Occipital lobe (tissue), 2 donors: ENCODE measurements around the gene RAB21. TPM values are rescaled to one million over a fixed set of nuclear protein-coding genes. Genes with fewer than 3 reads are reported as not detected.
A peak's percentile ranks its signal among the peaks of the same experiment; 100 is the strongest.
"Not testable (repeated sequence)": the region's sequence is repeated elsewhere in the genome, so short reads cannot be mapped to it uniquely, and the experiment has no call there.

Experiments used
- DNase-seq: peaks from one replicate; lab custom pipeline; 2025; lab: John Stamatoyannopoulos, UW
- total RNA-seq: library from RNA; depleted of rRNA; stranded (reverse); fragments of >200 nt; gene quantifications from one replicate; pipeline ENCODE4 v1.2.3, GENCODE V29; 2014

RAB21 gene
- total RNA-seq, 1 donor from 2014 or later = 17.6 TPM

DNA sequence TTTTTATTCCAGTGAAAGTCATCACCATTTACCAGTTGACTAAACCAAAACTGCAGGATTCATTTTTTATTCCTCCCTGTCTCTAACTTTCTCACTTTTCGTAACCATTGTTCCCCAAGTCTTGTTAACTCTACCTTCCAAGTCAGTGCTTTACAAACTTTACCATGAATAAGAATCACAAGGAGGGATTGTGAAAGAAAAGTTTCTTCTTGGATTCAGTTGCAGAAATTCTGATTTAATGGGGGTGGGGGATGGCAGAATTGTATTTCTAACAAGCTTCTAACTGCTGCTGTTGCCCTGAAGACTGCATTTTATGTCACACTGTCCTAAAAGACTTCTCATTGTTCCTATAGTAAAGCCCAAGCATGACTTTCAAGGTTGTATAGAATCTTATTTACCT is 5.0 kb upstream of the RAB21 start:
- DNase-seq = no peak

- DNase-seq = no peak
These were observed 1.8 kb upstream of the RAB21 start for GRCh38 chr12:71752891-71753290.

GRCh38 chr12:71755146-71755892 is 656 bp downstream of the RAB21 start:
- DNase-seq = peak; percentile 41

GRCh38 chr12:71756054-71756690 is 1.5 kb downstream of the RAB21 start:
- no peak for DNase-seq

GRCh38 chr12:71759941-71760340 is 5.3 kb downstream of the RAB21 start:
- DNase-seq = no peak

- no peak for DNase-seq
These were observed 5.8 kb downstream of the RAB21 start for GRCh38 chr12:71760471-71760870.

DNA sequence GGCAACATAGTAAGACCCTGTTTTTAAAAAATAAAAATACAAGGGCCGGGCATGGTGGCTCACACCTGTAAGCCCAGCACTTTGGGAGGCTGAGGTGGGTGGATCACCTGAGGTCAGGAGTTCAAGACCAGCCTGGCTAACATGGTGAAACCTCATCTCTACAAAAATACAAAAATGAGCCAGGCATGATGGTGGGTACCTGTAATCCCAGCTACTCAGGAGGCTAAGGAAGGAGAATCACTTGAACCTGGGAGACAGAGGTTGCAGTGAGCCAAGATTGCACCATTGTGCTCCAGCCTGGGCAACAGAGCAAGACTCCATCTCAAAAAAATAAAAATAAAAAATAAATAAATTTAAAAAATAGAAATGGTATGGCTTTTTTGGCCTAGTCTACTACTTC is 6.7 kb downstream of the RAB21 start:
- not testable (repeated sequence) for DNase-seq

DNA sequence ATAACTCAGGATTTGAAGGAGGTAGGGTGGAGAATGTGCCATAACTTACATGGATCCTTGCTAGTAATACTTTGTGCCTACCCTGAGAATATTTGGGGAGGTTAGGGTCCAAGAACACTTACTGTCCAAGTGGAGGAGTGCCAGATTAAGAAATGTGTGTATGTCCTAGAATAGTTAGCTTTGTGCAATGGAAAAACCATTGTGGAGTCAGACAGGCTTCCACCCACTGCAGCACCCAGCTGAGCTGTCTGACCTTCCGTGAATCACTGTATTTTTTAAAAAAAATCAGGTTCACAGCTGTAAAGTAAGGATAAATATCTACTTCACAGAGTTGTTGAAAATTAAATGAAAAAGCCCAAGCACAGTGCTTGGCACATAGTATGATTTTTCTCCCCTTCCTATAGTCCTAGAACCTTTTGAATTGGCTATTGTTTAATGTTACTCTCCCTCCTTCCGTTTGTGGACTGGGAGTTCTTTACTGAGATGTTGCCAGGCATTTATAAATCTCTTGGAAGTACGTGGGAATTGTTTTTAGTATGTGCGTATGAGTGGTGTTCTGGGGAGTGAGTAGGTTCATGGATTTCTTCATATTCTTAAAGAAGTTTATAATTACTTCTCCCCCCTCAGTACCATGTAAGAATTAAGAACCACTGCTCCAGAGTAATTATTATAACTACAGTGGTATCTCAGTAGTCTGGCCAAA is 9.2 kb downstream of the RAB21 start:
- DNase-seq = no peak

- DNase-seq = no peak
These were observed 10.1 kb downstream of the RAB21 start for GRCh38 chr12:71764587-71765321.

DNA sequence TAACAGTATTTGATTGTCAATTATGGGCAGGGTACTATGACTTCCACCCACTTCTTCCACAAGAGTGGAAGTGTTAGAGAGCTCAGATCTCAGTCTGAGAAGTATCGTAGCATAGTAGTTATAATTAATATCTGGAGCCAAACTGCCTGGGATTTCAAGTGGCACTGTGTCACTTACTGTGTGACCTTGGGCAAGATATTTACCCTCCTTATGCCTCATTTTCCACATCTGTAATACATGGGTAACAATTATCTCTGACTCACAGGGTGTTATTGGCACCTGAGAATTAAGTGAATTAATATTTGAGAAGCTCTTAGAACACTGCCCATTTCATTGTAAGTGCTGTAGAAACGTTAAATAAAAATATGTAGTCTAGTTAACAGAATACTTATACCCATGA is 11.5 kb downstream of the RAB21 start:
- no peak for DNase-seq

DNA sequence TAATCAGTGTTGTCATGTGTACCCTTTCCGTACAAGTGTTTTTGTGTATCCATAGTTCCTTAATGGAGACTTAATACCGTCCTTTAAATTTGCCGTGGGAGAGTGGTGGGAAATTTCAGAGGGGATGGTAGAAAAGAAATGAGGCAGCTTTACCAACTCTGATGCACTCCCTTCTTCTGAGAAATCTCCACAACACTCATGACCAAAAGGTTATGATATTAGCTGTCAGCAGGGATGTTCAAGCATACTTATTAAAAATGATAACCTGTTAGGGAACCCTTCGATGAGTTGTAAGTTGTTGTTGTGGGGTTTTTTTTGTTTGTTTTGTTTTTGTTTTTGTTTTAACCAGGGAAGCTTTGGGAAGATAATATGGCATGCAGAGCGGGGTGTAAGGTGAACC is 12.5 kb downstream of the RAB21 start:
- no peak for DNase-seq

- DNase-seq = no peak
These were observed 14.2 kb downstream of the RAB21 start for GRCh38 chr12:71768900-71769299.

DNA sequence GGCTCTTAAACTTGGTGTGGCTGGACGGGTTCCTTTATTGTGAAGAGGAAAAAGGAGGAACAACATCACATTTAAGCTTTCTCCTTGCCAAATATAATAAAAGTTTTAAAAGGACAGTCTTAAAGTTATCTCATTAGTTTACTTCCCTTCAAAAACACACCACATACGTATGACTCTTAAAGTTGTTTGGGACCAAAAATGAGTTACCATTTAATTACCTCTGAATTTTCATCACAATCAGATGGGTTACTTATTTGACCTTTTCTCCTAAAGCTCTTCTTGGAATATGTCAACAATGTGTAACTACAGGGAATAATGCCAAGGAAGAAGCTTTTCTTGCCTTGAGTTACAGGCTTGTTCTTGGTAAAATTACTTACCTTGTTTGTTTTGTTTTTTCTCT is 16.4 kb downstream of the RAB21 start:
- DNase-seq = no peak

GRCh38 chr12:71772735-71773134 is 18.1 kb downstream of the RAB21 start:
- DNase-seq = no peak

DNA sequence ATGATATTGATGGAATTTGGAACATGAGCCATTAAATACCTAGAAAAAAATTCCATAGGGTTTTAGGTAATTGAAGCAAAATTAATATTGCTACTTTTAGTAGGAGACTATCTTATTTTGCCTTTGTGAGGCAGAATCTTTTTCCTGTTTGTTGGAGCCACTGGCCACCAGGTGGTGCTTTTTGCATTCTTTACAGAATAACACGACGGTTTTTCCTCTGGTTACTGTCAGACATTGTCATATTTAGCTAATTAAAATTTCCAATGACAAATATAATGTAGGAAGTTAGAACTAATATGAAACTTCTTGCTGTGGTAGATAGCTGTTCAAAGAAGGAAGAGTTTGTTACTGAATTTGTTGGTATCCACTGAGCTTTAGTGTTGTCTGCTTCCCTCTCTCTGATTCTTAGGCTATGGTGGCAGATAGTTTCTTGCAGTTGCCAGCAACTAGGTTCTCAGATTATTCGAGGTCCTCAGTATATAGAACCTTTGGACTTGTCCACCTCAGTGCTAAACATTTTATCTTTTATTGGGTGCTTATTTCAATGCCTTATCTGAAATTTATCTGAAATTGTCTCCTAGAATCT is 25.7 kb downstream of the RAB21 start:
- peak; percentile 1 for DNase-seq

DNA sequence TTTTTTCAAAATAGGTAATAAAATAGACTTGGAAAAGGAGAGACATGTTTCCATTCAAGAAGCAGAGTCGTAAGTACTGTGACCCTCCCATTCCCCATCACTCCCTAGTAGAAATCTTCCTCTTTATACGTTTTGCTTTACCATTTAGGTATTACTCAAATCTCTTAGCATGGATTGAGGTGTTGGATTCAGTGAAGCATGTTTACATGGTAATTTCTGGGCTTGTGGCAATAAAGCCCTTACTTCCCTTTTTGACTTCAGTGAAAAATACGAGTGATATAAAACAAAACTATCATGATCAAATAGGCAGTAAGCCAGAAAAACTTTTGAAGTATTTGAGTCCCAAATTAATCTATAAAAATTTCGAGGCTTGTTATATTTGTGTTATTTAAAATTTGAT is 27.4 kb downstream of the RAB21 start:
- DNase-seq = no peak

GRCh38 chr12:71786829-71787228 is 32.2 kb downstream of the RAB21 start:
- no peak for DNase-seq

- DNase-seq = no peak
These were observed 32.9 kb downstream of the RAB21 start for GRCh38 chr12:71787580-71787979.

DNA sequence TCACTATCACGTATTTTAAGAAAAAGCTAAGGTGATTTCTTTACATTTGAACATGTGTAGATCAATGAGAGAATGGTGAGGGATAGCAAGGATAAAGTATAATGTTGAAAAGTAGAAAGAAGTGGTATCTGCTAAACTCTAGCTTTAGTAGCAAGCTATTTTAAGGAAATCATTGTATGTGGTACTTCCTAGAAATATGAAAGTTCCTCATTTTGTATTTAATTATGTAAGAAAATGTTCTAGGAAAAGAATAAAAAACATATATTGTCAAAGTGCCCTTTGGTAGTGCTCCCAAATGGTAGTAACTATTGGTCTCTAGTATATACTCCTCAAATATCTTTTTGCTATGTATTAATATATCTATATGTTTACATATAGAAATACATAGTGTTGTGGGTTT is 35.7 kb downstream of the RAB21 start:
- DNase-seq = no peak

DNA sequence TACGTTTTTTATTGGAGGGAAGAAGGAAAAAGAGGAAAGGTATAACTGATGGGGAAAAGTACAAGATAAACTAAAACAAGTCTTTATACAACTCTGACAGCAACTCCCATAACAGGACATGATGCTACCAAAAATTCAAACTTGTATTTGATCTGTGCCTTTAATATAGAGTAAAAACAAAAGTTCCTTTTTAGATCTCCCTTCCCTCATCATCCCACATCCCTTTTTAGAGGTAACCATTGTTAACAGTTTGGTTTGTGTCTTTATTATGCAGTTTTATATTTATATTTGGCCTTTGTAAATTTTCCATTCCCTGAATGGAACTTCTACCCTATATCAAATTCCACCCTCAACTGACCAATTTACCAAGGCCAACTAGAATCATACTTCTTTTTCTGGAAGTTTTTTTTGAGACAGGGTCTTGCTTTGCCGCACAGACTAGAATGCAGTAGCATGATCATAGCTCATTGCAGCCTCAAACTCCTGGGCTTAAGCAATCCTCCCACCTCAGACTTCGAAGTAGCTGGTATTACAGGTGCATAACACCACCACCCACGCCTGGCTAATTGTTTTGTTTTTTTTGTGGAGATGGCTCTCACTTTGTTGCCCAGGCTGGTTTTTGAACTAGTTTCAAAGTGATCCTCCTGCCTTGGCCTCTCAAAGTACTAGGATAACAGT is 36.9 kb downstream of the RAB21 start:
- no peak for DNase-seq

GRCh38 chr12:71792599-71792998 is 37.9 kb downstream of the RAB21 start:
- no peak for DNase-seq
